Osteocyte (in vitro differentiated cells): ENCODE data around the gene TMEM61. TPM values are rescaled to one million over a fixed set of nuclear protein-coding genes. Genes with fewer than 3 reads are reported as not detected.

Source experiments
- DNase-seq: peaks from one replicate; pipeline ENCODE4 v3.0.0; 2021; ENCODE audit warnings: mixed read lengths; ENCODE audit not compliant: unreplicated experiment; ENCODE audit errors: extremely low spot score
- H3K27ac Mint-ChIP-seq: one replicate; pipeline ENCODE4 v1.8.0; 2021; ENCODE audit warnings: mild to moderate bottlenecking, mixed read lengths; ENCODE audit not compliant: unreplicated experiment
- H3K27me3 Mint-ChIP-seq: one replicate; pipeline ENCODE4 v1.8.0; 2021; ENCODE audit warnings: mixed read lengths; ENCODE audit not compliant: unreplicated experiment
- H3K36me3 Mint-ChIP-seq: one replicate; pipeline ENCODE4 v1.8.0; 2021; ENCODE audit warnings: mixed read lengths; ENCODE audit not compliant: unreplicated experiment
- H3K4me1 Mint-ChIP-seq: one replicate; pipeline ENCODE4 v1.8.0; 2021; ENCODE audit warnings: mixed read lengths; ENCODE audit not compliant: unreplicated experiment
- H3K4me3 Mint-ChIP-seq: one replicate; pipeline ENCODE4 v1.8.0; 2021; ENCODE audit warnings: mild to moderate bottlenecking, moderate library complexity, mixed read lengths; ENCODE audit not compliant: unreplicated experiment
- H3K9me3 Mint-ChIP-seq: one replicate; pipeline ENCODE4 v1.8.0; 2021; ENCODE audit warnings: mixed read lengths; ENCODE audit not compliant: unreplicated experiment
- CTCF ChIP-seq: fragments of 200-600 bp; sonication (generic); IDR thresholded peaks from 2 replicates; pipeline ENCODE4 v1.5.0; 2021; ENCODE audit warnings: antibody characterized with exemption, mild to moderate bottlenecking, moderate library complexity
- total RNA-seq: library from RNA; stranded (reverse); gene quantifications from 2 replicates; pipeline ENCODE4 v1.2.1, GENCODE V29; 2021

Gene TMEM61
- total RNA-seq, 1 donor from 2014 or later = not detected

GRCh38 chr1:54996359-54996868 is 16.0 kb downstream of the TMEM61 start:
- Mint-ChIP-seq H3K4me1 (peaks cover 19% of the 10 kb centered on the region), H3K27me3 (peaks cover 28% of the 10 kb centered on the region), H3K9me3 (no peaks in the 10 kb centered on the region), H3K27ac (no peak overlapping the region), H3K4me3 (no peak overlapping the region), H3K36me3 (no peaks in the 10 kb centered on the region)
- DNase-seq = peak; percentile 89
- TF ChIP-seq CTCF = peak; percentile 83

GRCh38 chr1:54996869-54997710 is 16.7 kb downstream of the TMEM61 start:
- H3K9me3 Mint-ChIP-seq = no peaks in the 10 kb centered on the region
- H3K4me1 Mint-ChIP-seq = peaks cover 19% of the 10 kb centered on the region
- TF ChIP-seq CTCF = no peak
- no peak overlapping the region for H3K27ac Mint-ChIP-seq
- H3K36me3 Mint-ChIP-seq = no peaks in the 10 kb centered on the region
- DNase-seq = no peak
- peaks cover 28% of the 10 kb centered on the region for H3K27me3 Mint-ChIP-seq
- H3K4me3 Mint-ChIP-seq = no peak overlapping the region

- TF ChIP-seq CTCF = no peak
- Mint-ChIP-seq H3K27me3 (peaks cover 28% of the 10 kb centered on the region), H3K27ac (no peak overlapping the region), H3K4me1 (peaks cover 19% of the 10 kb centered on the region), H3K9me3 (no peaks in the 10 kb centered on the region), H3K4me3 (no peak overlapping the region), H3K36me3 (no peaks in the 10 kb centered on the region)
- DNase-seq = no peak
Observed at GRCh38 chr1:54997711-54997986, 17.2 kb downstream of the TMEM61 start.

- Mint-ChIP-seq H3K27me3 (peaks cover 28% of the 10 kb centered on the region), H3K36me3 (no peaks in the 10 kb centered on the region), H3K27ac (no peak overlapping the region), H3K4me1 (peaks cover 19% of the 10 kb centered on the region), H3K9me3 (no peaks in the 10 kb centered on the region), H3K4me3 (no peak overlapping the region)
- DNase-seq = no peak
- no peak for TF ChIP-seq CTCF
Observed at GRCh38 chr1:54998100-54998499, 17.7 kb downstream of the TMEM61 start.

- Mint-ChIP-seq H3K27me3 (peaks cover 28% of the 10 kb centered on the region), H3K4me1 (peaks cover 19% of the 10 kb centered on the region), H3K9me3 (no peaks in the 10 kb centered on the region), H3K36me3 (no peaks in the 10 kb centered on the region), H3K4me3 (no peak within 1 kb of the TSS), H3K27ac (no peak within 1 kb of the TSS)
- TF ChIP-seq CTCF = no peak
- DNase-seq = no peak
Observed at GRCh38 chr1:54998677-54999076, 18.2 kb downstream of the TMEM61 start, which contains the start of gene BSND. Gene BSND, plus strand, starts transcription at chr1:54998933. Its CDS starts 254 bp downstream, at chr1:54999187.
